HCT116 (cell line): Measurements from ENCODE around the gene PKP3. TPM values are rescaled to one million over a fixed set of nuclear protein-coding genes. Genes with fewer than 3 reads are reported as not detected.
A peak's percentile ranks its signal among the peaks of the same experiment; 100 is the strongest.

Experiments
- ATAC-seq: fragments of 200-7000 bp; cut with Tn5 transposase; 2 replicates; pipeline ENCODE4 v1.9.1; 2020; ENCODE audit warnings: mild to moderate bottlenecking, moderate library complexity
- BruUV-seq: library from RNA; stranded (reverse); fragments of 400-500 nt; replicated peaks from 2 replicates; lab custom pipeline; 2021; lab: Mats Ljungman, UMichigan
- CTCF ChIA-PET: fragments of 300-600 bp; sonication (Branson Sonifier 250); formaldehyde crosslinking; loops from one replicate; lab custom pipeline; 2021; ENCODE audit warnings: antibody characterized with exemption; lab: Charles Lee
- POLR2A ChIA-PET: fragments of 300-600, 350-600 bp; sonication (Branson Sonifier 250); formaldehyde crosslinking; loops from one replicate; lab custom pipeline; 2021; ENCODE audit warnings: antibody characterized with exemption; lab: Charles Lee
- RAD21 ChIA-PET, 2 experiments: fragments of 300-600 bp; sonication (Branson Sonifier 250); formaldehyde crosslinking; loops; one replicate each; lab custom pipeline; 2023; ENCODE audit warnings: low total read pairs in 2 of 2; ENCODE audit not compliant: uncharacterized antibody in 2 of 2, unreplicated experiment in 2 of 2, low non-redundant PET in 1 of 2; lab: Charles Lee
- DNase-seq: peaks from one replicate; pipeline ENCODE4 v3.0.0-alpha.2; 2010; ENCODE audit warnings: low read depth, low spot score
- H2AFZ ChIP-seq: fragments of 200-600 bp; shearing (Covaris generic), sonication (generic); 2 replicates; pipeline ENCODE4 v1.6.1; 2017; ENCODE audit warnings: low read depth, mixed run types, mixed read lengths, antibody characterized with exemption, low read length; ENCODE audit not compliant: poor library complexity, severe bottlenecking
- H3K27ac ChIP-seq: 2 replicates; pipeline ENCODE4 v1.5.1; 2012; ENCODE audit warnings: low read depth, low read length
- H3K27me3 ChIP-seq: fragments of 200-600 bp; sonication (generic); 2 replicates; pipeline ENCODE4 v1.6.1; 2016; ENCODE audit warnings: mixed run types, low read length, mixed read lengths; ENCODE audit not compliant: insufficient read depth
- H3K36me3 ChIP-seq, 2 experiments: fragments of 200-500 bp in 1 of 2; fragments of 200-600 bp in 1 of 2; sonication (Bioruptor generic) in 1 of 2; sonication (generic) in 1 of 2; 2 replicates each; pipeline versions ENCODE4 v1.5.1 to v1.6.1; 2014 to 2016; ENCODE audit warnings: low read length in 2 of 2, inconsistent platforms in 1 of 2, mixed read lengths in 1 of 2, mixed run types in 1 of 2; ENCODE audit not compliant: insufficient read depth in 2 of 2, control insufficient read depth in 1 of 2
- H3K4me1 ChIP-seq, 2 experiments: fragments of 200-600 bp in 1 of 2; sonication (generic) in 1 of 2; 2 replicates each; pipeline versions ENCODE4 v1.5.1 to v1.6.1; 2012 to 2017; ENCODE audit warnings: low read length in 2 of 2, inconsistent platforms in 1 of 2, mild to moderate bottlenecking in 1 of 2, mixed read lengths in 1 of 2, mixed run types in 1 of 2, moderate library complexity in 1 of 2; ENCODE audit not compliant: insufficient read depth in 2 of 2, control insufficient read depth in 1 of 2
- H3K4me2 ChIP-seq: fragments of 200-600 bp; sonication (generic); 2 replicates; pipeline ENCODE4 v1.6.1; 2017; ENCODE audit warnings: mixed run types, low read length, mixed read lengths
- H3K4me3 ChIP-seq, 2 experiments: fragments of 200-600 bp in 1 of 2; sonication (generic) in 1 of 2; replicated peaks in 1 of 2; 2 replicates each; pipeline ENCODE4 v1.5.1; 2011 to 2016; ENCODE audit warnings: low read length in 2 of 2, control low read depth in 1 of 2, low read depth in 1 of 2, mild to moderate bottlenecking in 1 of 2, mixed read lengths in 1 of 2, mixed run types in 1 of 2
- H3K79me2 ChIP-seq: fragments of 200-600 bp; sonication (generic); 2 replicates; pipeline ENCODE4 v1.6.1; 2017; ENCODE audit warnings: mild to moderate bottlenecking, mixed run types, low read length, moderate library complexity, mixed read lengths; ENCODE audit not compliant: insufficient read depth
- H3K9ac ChIP-seq: fragments of 200-600 bp; sonication (generic); 2 replicates; pipeline ENCODE4 v1.6.1; 2016; ENCODE audit warnings: low read length, mixed read lengths
- H3K9me2 ChIP-seq: fragments of 200-600 bp; sonication (generic), shearing (Covaris generic); 2 replicates; pipeline ENCODE4 v1.6.1; 2017; ENCODE audit warnings: mixed run types, mild to moderate bottlenecking, moderate library complexity; ENCODE audit not compliant: insufficient read depth
- H3K9me3 ChIP-seq, 2 experiments: fragments of 200-500 bp in 1 of 2; fragments of 200-600 bp in 1 of 2; sonication (Bioruptor generic) in 1 of 2; sonication (generic) in 1 of 2; 2 replicates each; pipeline ENCODE4 v1.6.1; 2014 to 2017; ENCODE audit warnings: low read length in 2 of 2, mixed read lengths in 2 of 2, inconsistent platforms in 1 of 2, low read depth in 1 of 2, mild to moderate bottlenecking in 1 of 2, mixed run types in 1 of 2, moderate library complexity in 1 of 2; ENCODE audit not compliant: control insufficient read depth in 1 of 2, insufficient read depth in 1 of 2
- H4K20me1 ChIP-seq: fragments of 200-600 bp; sonication (generic), shearing (Covaris generic); 2 replicates; pipeline ENCODE4 v1.6.1; 2017; ENCODE audit warnings: mixed run types, mild to moderate bottlenecking, moderate library complexity; ENCODE audit not compliant: insufficient read depth
- CTCF ChIP-seq, 3 experiments: fragments of 200-600 bp in 1 of 3; sonication (generic) in 1 of 3; IDR thresholded peaks in 2 of 3; conservative IDR thresholded peaks in 1 of 3; 2 replicates each; pipeline ENCODE4 v1.5.1; 2012 to 2017; ENCODE audit warnings: low read depth in 2 of 3, low read length in 2 of 3, antibody characterized with exemption in 1 of 3, borderline replicate concordance in 1 of 3, control low read depth in 1 of 3, mild to moderate bottlenecking in 1 of 3, mixed read lengths in 1 of 3, mixed run types in 1 of 3, moderate library complexity in 1 of 3; ENCODE audit not compliant: insufficient read depth in 1 of 3
- EZH2 ChIP-seq: fragments of 200-600 bp; sonication (generic); IDR thresholded peaks from 2 replicates; pipeline ENCODE4 v1.6.1; 2017; ENCODE audit warnings: antibody characterized with exemption, mixed run types
- EZH2phosphoT487 ChIP-seq: fragments of 200-600 bp; IDR thresholded peaks from 2 replicates; pipeline ENCODE4 v1.6.1; 2018; ENCODE audit warnings: antibody characterized with exemption, borderline replicate concordance
- POLR2A ChIP-seq: IDR thresholded peaks from 2 replicates; pipeline ENCODE4 v1.7.0; 2011; ENCODE audit warnings: borderline replicate concordance; ENCODE audit not compliant: insufficient read depth, insufficient read length; ENCODE audit errors: extremely low read depth
- POLR2AphosphoS5 ChIP-seq: IDR thresholded peaks from 2 replicates; pipeline ENCODE4 v1.6.1; 2011; ENCODE audit warnings: mild to moderate bottlenecking, low read depth, low read length, moderate library complexity
- intact Hi-C: fragments of 100-400 bp; cut with micrococcal nuclease; formaldehyde crosslinking; loops from 2 replicates; pipeline ENCODE4 v1.10.0; 2022
- total RNA-seq: library from RNA; stranded (reverse); gene quantifications from one replicate; pipeline ENCODE4 v1.2.1, GENCODE V29; 2021; ENCODE audit not compliant: unreplicated experiment

Gene PKP3
- total RNA-seq, 1 experiment from 2014 or later: 157 TPM

- Histone ChIP-seq H3K79me2 (no peaks in the 10 kb centered on the region), H3K4me2 (no peak overlapping the region)
- ATAC-seq: no peak
- CTCF ChIA-PET: no interaction called here
- TF ChIP-seq EZH2: no peak
- TF ChIP-seq EZH2phosphoT487: no peak
- TF ChIP-seq, all 23 proteins: peak for 0
- H3K27ac ChIP-seq: peak overlapping the region; percentile 32; the same call in 1 of the 2 replicates
- peaks cover 14 to 36% of the 10 kb centered on the region in 2 experiments for H3K4me1 ChIP-seq
- no peak for DNase-seq
- H3K9ac ChIP-seq: no peak overlapping the region
- no peak overlapping the region for H2AFZ ChIP-seq
- intact Hi-C loops: loop anchor here (5.0 kb wide), 1 partner anchor 43 kb away; no protein-coding TSS in a partner anchor
- H3K36me3 ChIP-seq: peaks cover 2 to 20% of the 10 kb centered on the region in 2 experiments; a peak in 3 of 4 replicates
- RAD21 ChIA-PET: no interaction called here
- POLR2A ChIA-PET: interaction anchor here (1.3 kb wide), 1 partner anchor 13 kb away, joined by 3 read pairs; no protein-coding TSS in a partner anchor
- TSS peak; percentile 94 for BruUV-seq
- no peak overlapping the region for H3K4me3 ChIP-seq
- H3K9me3 ChIP-seq: no peaks in the 10 kb centered on the region
- no peaks in the 10 kb centered on the region for H3K27me3 ChIP-seq
- no peaks in the 10 kb centered on the region for H4K20me1 ChIP-seq
- H3K9me2 ChIP-seq: no peaks in the 10 kb centered on the region
Observed at GRCh38 chr11:404551-405264, 10.7 kb downstream of the PKP3 start.

- H3K27ac ChIP-seq: peak overlapping the region; percentile 88
- no peak overlapping the region for H3K9ac ChIP-seq
- ATAC-seq: no peak
- peak overlapping the region; percentile 85 for H3K4me2 ChIP-seq
- ChIA-PET CTCF (interaction anchor here (2.7 kb wide), 1 partner anchor 43 kb away, joined by 31 read pairs; the partner anchor contains the start of gene PTDSS2), RAD21 (no interaction called here), POLR2A (interaction anchor here (1.3 kb wide), 1 partner anchor 12 kb away, joined by 3 read pairs; no protein-coding TSS in a partner anchor)
- no peaks in the 10 kb centered on the region for H3K9me3 ChIP-seq
- H3K27me3 ChIP-seq: no peaks in the 10 kb centered on the region
- intact Hi-C loops: loop anchor here (5.0 kb wide), 1 partner anchor 42 kb away; no protein-coding TSS in a partner anchor
- peaks cover 14 to 42% of the 10 kb centered on the region in 2 experiments for H3K4me1 ChIP-seq
- DNase-seq: no peak
- no peak overlapping the region for H3K4me3 ChIP-seq
- H4K20me1 ChIP-seq: no peaks in the 10 kb centered on the region
- no peak overlapping the region for H2AFZ ChIP-seq
- peaks cover 2 to 14% of the 10 kb centered on the region in 2 experiments; a peak in 2 of 4 replicates for H3K36me3 ChIP-seq
- 0 out of 6 replicates have a peak, but pooled peaks of 1 of the 3 experiments have one; percentile 10 for TF ChIP-seq CTCF (IDR thresholded peaks at IDR 0.05 in 2 of 3, conservative IDR thresholded peaks at IDR 0.05 in 1 of 3; ENCODE audit: borderline replicate concordance in 1 of 3, insufficient read depth in 1 of 3, low read depth in 2 of 3, low read length in 2 of 3)
- TF ChIP-seq POLR2AphosphoS5: no peak; the same call in 1 of the 2 replicates
- no peak for TF ChIP-seq POLR2A
- no peaks in the 10 kb centered on the region for H3K79me2 ChIP-seq
- H3K9me2 ChIP-seq: no peaks in the 10 kb centered on the region
- BruUV-seq: no TSS peak
Observed at GRCh38 chr11:405323-405953, 11.4 kb downstream of the PKP3 start.
